Activated naive CD4-positive, alpha-beta T cell treated with anti-CD3 and anti-CD28 coated beads for 36 hours (primary cell): ENCODE measurements around the gene MACROD2. TPM values are rescaled to one million over a fixed set of nuclear protein-coding genes. Genes with fewer than 3 reads are reported as not detected.

ENCODE experiments used
- CTCF ChIA-PET: fragments of 350-600 bp; sonication (Branson Sonifier 250); formaldehyde crosslinking; loops from one replicate; lab custom pipeline; 2021; ENCODE audit warnings: antibody characterized with exemption; lab: Charles Lee
- DNase-seq: peaks from one replicate; pipeline ENCODE4 v3.0.0-alpha.2; 2020
- H3K27ac Mint-ChIP-seq: one replicate; pipeline ENCODE4 v1.8.0; 2021; ENCODE audit warnings: mild to moderate bottlenecking, mixed read lengths
- H3K27me3 Mint-ChIP-seq: one replicate; pipeline ENCODE4 v1.8.0; 2021; ENCODE audit warnings: low read depth, mixed read lengths
- H3K36me3 Mint-ChIP-seq: one replicate; pipeline ENCODE4 v1.8.0; 2021; ENCODE audit warnings: low read depth, mixed read lengths
- H3K4me1 Mint-ChIP-seq: one replicate; pipeline ENCODE4 v1.8.0; 2021; ENCODE audit warnings: low read depth, mixed read lengths
- H3K4me3 Mint-ChIP-seq: one replicate; pipeline ENCODE4 v1.8.0; 2021; ENCODE audit warnings: mild to moderate bottlenecking, moderate library complexity, mixed read lengths
- H3K9me3 Mint-ChIP-seq: one replicate; pipeline ENCODE4 v1.8.0; 2021; ENCODE audit warnings: mixed read lengths
- intact Hi-C: fragments of 100-400 bp; cut with micrococcal nuclease; formaldehyde crosslinking; loops from one replicate; pipeline ENCODE4 v1.15.1; 2023
- total RNA-seq, 2 experiments: library from RNA; stranded (reverse); gene quantifications; one replicate each; pipeline ENCODE4 v1.2.3, GENCODE V29; 2021

MACROD2 gene
- total RNA-seq, 2 experiments from 2014 or later: not detected

DNA sequence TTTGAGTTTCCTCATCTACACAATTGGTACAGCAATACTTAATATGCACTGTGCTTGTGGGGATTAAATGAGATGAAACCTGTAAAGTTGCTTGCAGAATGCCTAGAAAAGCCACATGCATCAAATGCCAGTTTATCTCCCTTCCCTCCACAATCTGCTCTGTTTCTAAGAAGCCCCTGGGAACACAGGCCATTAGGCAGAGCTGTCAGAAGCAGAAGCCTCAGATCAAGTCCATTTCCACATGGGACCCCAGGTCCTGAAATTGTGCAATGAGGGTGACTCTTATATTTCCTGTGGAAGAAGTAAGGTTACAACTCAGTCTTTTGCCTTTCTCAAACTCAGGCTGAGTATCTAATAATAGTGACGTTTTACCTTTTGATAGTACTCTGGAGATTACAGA, 1840.5 kb downstream of the MACROD2 start:
- CTCF ChIA-PET: no interaction called here
- H3K4me1 Mint-ChIP-seq: no peaks in the 10 kb centered on the region

GRCh38 chr20:15836634-15837033, 1841.3 kb downstream of the MACROD2 start:
- peaks cover 3% of the 10 kb centered on the region for H3K9me3 Mint-ChIP-seq
- CTCF ChIA-PET: no interaction called here
- H3K36me3 Mint-ChIP-seq: no peaks in the 10 kb centered on the region
- no peaks in the 10 kb centered on the region for H3K27me3 Mint-ChIP-seq
- intact Hi-C loops: no loop called here
- no peaks in the 10 kb centered on the region for H3K4me1 Mint-ChIP-seq
- no peak for DNase-seq
- H3K4me3 Mint-ChIP-seq: no peak overlapping the region
- H3K27ac Mint-ChIP-seq: no peak overlapping the region

More for the DNA sequence above, 1840.5 kb downstream of the MACROD2 start:
- DNase-seq: no peak
- Mint-ChIP-seq H3K9me3 (peaks cover 3% of the 10 kb centered on the region), H3K27me3 (no peaks in the 10 kb centered on the region), H3K36me3 (no peaks in the 10 kb centered on the region), H3K27ac (no peak overlapping the region), H3K4me3 (no peak overlapping the region)
- intact Hi-C loops: no loop called here

DNA sequence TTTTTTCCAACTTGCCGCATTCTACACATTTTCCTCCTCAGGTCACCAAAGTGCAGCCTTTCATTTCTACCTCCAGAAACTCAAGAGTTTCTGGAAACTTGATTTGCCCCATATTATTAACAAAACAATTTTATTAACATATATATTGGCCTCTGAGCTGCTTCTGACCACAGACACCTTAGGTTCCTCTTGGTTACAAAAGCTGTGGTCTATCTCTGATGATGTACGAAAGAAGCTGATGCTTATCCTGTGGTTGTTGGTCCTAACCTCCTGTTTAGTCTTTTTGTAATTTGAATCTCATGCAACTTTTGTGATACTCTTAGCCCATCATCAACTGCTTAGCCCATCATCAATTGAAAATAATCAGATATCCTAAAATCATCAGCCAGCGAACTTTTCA, 1842.2 kb downstream of the MACROD2 start:
- no peaks in the 10 kb centered on the region for H3K4me1 Mint-ChIP-seq
- H3K27me3 Mint-ChIP-seq: no peaks in the 10 kb centered on the region
- intact Hi-C loops: no loop called here
- no peak for DNase-seq
- no peak overlapping the region for H3K4me3 Mint-ChIP-seq
- CTCF ChIA-PET: no interaction called here
- no peak overlapping the region for H3K27ac Mint-ChIP-seq
- H3K9me3 Mint-ChIP-seq: peaks cover 3% of the 10 kb centered on the region
- H3K36me3 Mint-ChIP-seq: no peaks in the 10 kb centered on the region

DNA sequence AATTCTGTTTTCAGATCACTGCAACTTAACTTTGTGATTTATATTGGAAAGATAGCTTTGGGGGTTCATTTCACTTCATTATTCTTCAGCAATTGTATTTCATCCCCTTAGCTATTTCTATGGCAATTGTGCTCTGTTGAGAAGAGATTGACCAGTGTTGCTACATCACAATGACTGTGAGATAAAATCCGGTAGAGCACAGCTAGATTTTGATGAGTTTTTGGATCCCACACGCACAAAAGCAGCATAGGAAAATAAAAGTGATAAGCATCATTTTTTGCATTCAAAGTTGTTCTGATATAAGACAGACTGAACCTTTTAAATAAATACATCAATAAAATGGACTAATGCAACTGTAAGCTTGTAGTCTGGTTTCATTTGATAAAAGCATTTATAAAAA, 1843.2 kb downstream of the MACROD2 start:
- H3K27ac Mint-ChIP-seq: no peak overlapping the region
- no peaks in the 10 kb centered on the region for H3K4me1 Mint-ChIP-seq
- CTCF ChIA-PET: no interaction called here
- H3K36me3 Mint-ChIP-seq: no peaks in the 10 kb centered on the region
- intact Hi-C loops: no loop called here
- no peak for DNase-seq
- no peaks in the 10 kb centered on the region for H3K27me3 Mint-ChIP-seq
- H3K4me3 Mint-ChIP-seq: no peak overlapping the region
- H3K9me3 Mint-ChIP-seq: peaks cover 3% of the 10 kb centered on the region

GRCh38 chr20:15840636-15841301, 1845.5 kb downstream of the MACROD2 start:
- Mint-ChIP-seq H3K9me3 (peaks cover 3% of the 10 kb centered on the region), H3K4me3 (no peak overlapping the region), H3K27me3 (no peaks in the 10 kb centered on the region), H3K27ac (no peak overlapping the region), H3K4me1 (no peaks in the 10 kb centered on the region), H3K36me3 (no peaks in the 10 kb centered on the region)
- no peak for DNase-seq
- CTCF ChIA-PET: no interaction called here
- intact Hi-C loops: no loop called here

- no peak for DNase-seq
- Mint-ChIP-seq H3K9me3 (peaks cover 2% of the 10 kb centered on the region), H3K4me1 (no peaks in the 10 kb centered on the region), H3K27me3 (no peaks in the 10 kb centered on the region), H3K36me3 (no peaks in the 10 kb centered on the region), H3K27ac (no peak overlapping the region), H3K4me3 (no peak overlapping the region)
- intact Hi-C loops: no loop called here
- CTCF ChIA-PET: interaction anchor here (0.6 to 1.0 kb wide), 2 partner anchors 625 to 633 kb away, joined by 3 read pairs; no protein-coding TSS in a partner anchor
Measured at GRCh38 chr20:15842872-15843271, 1847.6 kb downstream of the MACROD2 start.

GRCh38 chr20:15843777-15844176, 1848.5 kb downstream of the MACROD2 start:
- Mint-ChIP-seq H3K27me3 (no peaks in the 10 kb centered on the region), H3K27ac (no peak overlapping the region), H3K9me3 (peaks cover 3% of the 10 kb centered on the region), H3K36me3 (no peaks in the 10 kb centered on the region), H3K4me3 (no peak overlapping the region), H3K4me1 (no peaks in the 10 kb centered on the region)
- DNase-seq: no peak
- CTCF ChIA-PET: interaction anchor here (1.0 kb wide), 1 partner anchor 632 kb away, joined by 3 read pairs; no protein-coding TSS in a partner anchor
- intact Hi-C loops: no loop called here

DNA sequence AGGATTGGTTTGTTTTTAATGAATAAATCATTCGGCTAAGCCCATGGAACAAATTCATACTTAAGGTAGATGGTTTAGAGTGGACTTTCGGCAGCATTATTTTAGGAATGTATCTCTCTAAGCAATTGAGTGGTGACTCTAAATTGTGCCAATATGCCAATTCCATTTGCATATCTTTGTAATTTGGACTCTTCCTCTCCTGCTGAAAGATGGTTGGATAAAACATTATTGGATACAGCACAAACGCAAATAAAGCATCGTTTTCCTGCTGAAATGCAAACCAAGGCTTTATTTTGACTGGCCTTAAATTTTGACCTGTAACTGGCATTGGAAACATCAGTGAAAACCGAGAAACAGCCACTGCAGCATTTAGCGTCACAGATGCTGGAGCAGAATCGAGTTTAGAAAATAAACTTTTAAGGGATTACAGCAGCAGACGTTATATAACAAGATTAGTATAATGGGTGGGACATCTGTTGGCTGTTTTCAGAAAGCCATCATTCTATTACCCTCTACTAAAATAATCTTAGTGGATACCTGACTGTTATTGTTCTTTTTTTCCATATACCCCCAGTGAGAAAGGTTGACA, 1852.0 kb downstream of the MACROD2 start:
- Mint-ChIP-seq H3K27me3 (no peaks in the 10 kb centered on the region), H3K4me3 (no peak overlapping the region), H3K4me1 (no peaks in the 10 kb centered on the region), H3K27ac (no peak overlapping the region), H3K9me3 (peaks cover 4% of the 10 kb centered on the region), H3K36me3 (no peaks in the 10 kb centered on the region)
- DNase-seq: no peak
- CTCF ChIA-PET: no interaction called here
- intact Hi-C loops: no loop called here

DNA sequence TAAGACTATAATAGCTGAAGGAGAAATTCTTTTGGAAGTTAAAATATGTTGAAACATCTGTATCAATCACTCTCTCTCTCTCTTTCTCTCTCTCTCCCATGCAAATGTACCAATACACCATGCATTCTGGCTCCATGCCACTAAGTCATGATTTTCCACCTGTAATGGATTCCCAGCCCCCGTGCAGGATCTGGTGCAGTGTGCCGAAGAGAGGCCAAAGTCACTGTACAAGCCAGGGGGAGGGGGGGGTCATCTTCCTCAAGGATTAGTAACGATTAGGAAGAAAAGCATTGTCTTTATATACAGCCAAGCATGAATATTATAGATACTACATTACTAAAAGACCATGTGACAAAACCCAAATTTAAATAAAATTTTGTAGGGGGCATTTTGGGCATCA, 1852.8 kb downstream of the MACROD2 start:
- Mint-ChIP-seq H3K27me3 (no peaks in the 10 kb centered on the region), H3K36me3 (no peaks in the 10 kb centered on the region), H3K9me3 (peaks cover 4% of the 10 kb centered on the region), H3K4me1 (no peaks in the 10 kb centered on the region), H3K27ac (no peak overlapping the region), H3K4me3 (no peak overlapping the region)
- no peak for DNase-seq
- intact Hi-C loops: no loop called here
- CTCF ChIA-PET: no interaction called here

DNA sequence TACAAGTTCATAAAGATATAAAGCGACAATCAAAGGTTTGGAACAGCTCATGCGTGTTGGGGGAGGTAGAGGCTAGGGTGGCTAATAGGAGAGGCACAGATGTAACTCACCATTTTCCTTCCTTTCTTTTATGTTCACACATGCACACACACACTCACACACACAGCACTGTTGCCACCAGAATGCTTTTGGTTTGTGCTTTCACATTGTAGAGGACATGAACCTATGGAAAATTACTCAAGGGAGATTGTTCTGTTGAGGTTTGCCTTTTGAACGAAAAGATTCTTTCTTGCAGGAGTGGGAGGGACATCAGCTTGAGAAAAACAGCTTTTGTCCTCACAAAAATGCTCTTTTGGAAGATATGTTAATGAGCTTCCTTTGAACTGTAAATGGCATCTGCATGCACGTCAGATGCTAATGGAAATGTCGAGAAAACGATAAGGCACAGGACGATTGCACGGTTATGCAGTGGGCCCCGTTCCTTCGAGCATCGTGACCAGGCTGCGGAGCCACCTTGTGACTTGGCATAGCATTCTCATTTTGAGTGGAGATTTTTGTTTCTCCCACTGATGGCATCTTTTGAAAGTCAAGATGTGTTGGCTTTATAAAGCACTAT, 1853.8 kb downstream of the MACROD2 start:
- CTCF ChIA-PET: no interaction called here
- Mint-ChIP-seq H3K27ac (no peak overlapping the region), H3K36me3 (no peaks in the 10 kb centered on the region), H3K9me3 (peaks cover 4% of the 10 kb centered on the region), H3K4me3 (no peak overlapping the region), H3K4me1 (no peaks in the 10 kb centered on the region), H3K27me3 (no peaks in the 10 kb centered on the region)
- no peak for DNase-seq
- intact Hi-C loops: no loop called here

- H3K9me3 Mint-ChIP-seq: peaks cover 4% of the 10 kb centered on the region
- no peak overlapping the region for H3K4me3 Mint-ChIP-seq
- CTCF ChIA-PET: no interaction called here
- no peak overlapping the region for H3K27ac Mint-ChIP-seq
- no peaks in the 10 kb centered on the region for H3K27me3 Mint-ChIP-seq
- H3K36me3 Mint-ChIP-seq: no peaks in the 10 kb centered on the region
- intact Hi-C loops: no loop called here
- no peaks in the 10 kb centered on the region for H3K4me1 Mint-ChIP-seq
- DNase-seq: no peak
Measured at GRCh38 chr20:15851576-15852215, 1856.4 kb downstream of the MACROD2 start.

DNA sequence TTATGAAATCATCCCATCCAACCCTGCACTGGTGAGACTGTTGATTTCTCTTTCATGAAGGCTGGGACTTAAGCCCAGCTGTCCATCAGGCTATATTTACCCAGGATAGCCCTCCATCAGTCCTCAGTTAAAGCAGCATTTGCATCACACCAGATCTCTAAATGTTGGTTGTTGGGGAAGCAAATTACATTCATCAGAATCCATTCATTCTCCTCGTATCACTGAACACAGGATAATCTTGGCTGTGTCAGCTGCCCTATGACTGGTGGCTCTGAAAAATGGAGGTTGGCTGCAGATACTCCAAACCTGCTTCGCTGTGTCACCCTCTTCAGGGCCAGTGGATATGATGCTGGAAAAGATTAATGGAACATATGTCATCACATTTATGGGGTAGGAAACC, 1859.6 kb downstream of the MACROD2 start:
- no peaks in the 10 kb centered on the region for H3K9me3 Mint-ChIP-seq
- CTCF ChIA-PET: no interaction called here

More for the DNA sequence above, 1859.6 kb downstream of the MACROD2 start:
- Mint-ChIP-seq H3K36me3 (no peaks in the 10 kb centered on the region), H3K27ac (no peak overlapping the region), H3K4me1 (no peaks in the 10 kb centered on the region), H3K4me3 (no peak overlapping the region), H3K27me3 (no peaks in the 10 kb centered on the region)
- intact Hi-C loops: no loop called here
- no peak for DNase-seq
